Measurements from ENCODE around the gene KIF13A.

DNA sequence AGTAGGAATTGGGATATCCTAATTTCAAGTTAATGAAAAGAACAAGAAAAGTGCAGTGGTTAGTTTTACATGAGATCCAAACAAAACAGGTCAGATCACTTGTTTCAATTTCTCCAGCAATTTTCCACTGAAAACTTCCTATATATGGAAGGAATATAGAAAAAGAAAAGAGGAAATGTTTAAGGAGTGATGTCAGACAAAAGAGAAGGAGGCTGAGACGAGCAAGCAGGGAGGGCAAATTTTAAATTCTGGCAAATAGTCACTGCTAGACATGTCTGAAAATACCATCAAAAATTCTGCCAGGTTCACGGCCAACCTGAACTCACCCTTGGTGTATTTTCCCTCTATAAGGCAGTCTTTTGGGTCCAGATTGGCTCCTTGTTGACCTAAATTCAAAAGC lies 271.2 kb downstream of the KIF13A start:
- TF ChIP-seq POLR2A (IDR thresholded peaks at IDR 0.05), result no peak
- no peak for TF ChIP-seq CTCF (IDR thresholded peaks at IDR 0.05)
- TF ChIP-seq EP300 (IDR thresholded peaks at IDR 0.05; ENCODE audit: low read depth), result no peak
